OCI-LY1 (cell line): ENCODE data around the gene RDH5.

ENCODE experiments used
- H2AFZ ChIP-seq: fragments of 200-600 bp; sonication (generic), shearing (Covaris generic); 2 replicates; pipeline ENCODE4 v1.6.0; 2014; ENCODE audit warnings: antibody characterized with exemption, mild to moderate bottlenecking, low read length
- H3F3A ChIP-seq: fragments of 200-600 bp; sonication (generic), shearing (Covaris generic); 2 replicates; pipeline ENCODE4 v1.6.0; 2014; ENCODE audit warnings: mild to moderate bottlenecking, antibody characterized with exemption, low read length, moderate library complexity; ENCODE audit not compliant: insufficient read depth
- H3K27ac ChIP-seq: fragments of 200-600 bp; sonication (generic); 2 replicates; pipeline ENCODE4 v1.5.1; 2014; ENCODE audit warnings: low read length, mixed run types, mild to moderate bottlenecking, low read depth; ENCODE audit not compliant: poor library complexity, severe bottlenecking
- H3K27me3 ChIP-seq: fragments of 200-600 bp; sonication (generic); 2 replicates; pipeline ENCODE4 v1.6.0; 2014; ENCODE audit warnings: antibody characterized with exemption, mild to moderate bottlenecking, low read length, moderate library complexity; ENCODE audit not compliant: insufficient read depth
- H3K36me3 ChIP-seq: fragments of 200-600 bp; sonication (generic); 2 replicates; pipeline ENCODE4 v1.6.1; 2014; ENCODE audit warnings: mild to moderate bottlenecking, antibody characterized with exemption, low read length, moderate library complexity, mixed read lengths; ENCODE audit not compliant: insufficient read depth
- H3K4me1 ChIP-seq: fragments of 200-600 bp; sonication (generic); 2 replicates; pipeline ENCODE4 v1.5.1; 2014; ENCODE audit warnings: mild to moderate bottlenecking, low read length, moderate library complexity; ENCODE audit not compliant: insufficient read depth, severe bottlenecking
- H3K4me2 ChIP-seq: fragments of 200-600 bp; sonication (generic), shearing (Covaris generic); 2 replicates; pipeline ENCODE4 v1.6.1; 2014; ENCODE audit warnings: low read length
- H3K4me3 ChIP-seq: fragments of 200-600 bp; sonication (generic); 2 replicates; pipeline ENCODE4 v1.5.1; 2014; ENCODE audit warnings: low read length, low read depth, mild to moderate bottlenecking, mixed read lengths; ENCODE audit not compliant: poor library complexity, severe bottlenecking
- H3K79me2 ChIP-seq: fragments of 200-600 bp; shearing (Covaris generic); 2 replicates; pipeline ENCODE4 v1.6.1; 2016; ENCODE audit warnings: mixed run types, low read length, mixed read lengths; ENCODE audit not compliant: insufficient read depth
- H3K9ac ChIP-seq: fragments of 200-600 bp; sonication (generic), shearing (Covaris generic); 2 replicates; pipeline ENCODE4 v1.6.1; 2014; ENCODE audit warnings: mild to moderate bottlenecking, low read length, mixed read lengths
- H3K9me2 ChIP-seq: fragments of 200-600 bp; sonication (generic), shearing (Covaris generic); 2 replicates; pipeline ENCODE4 v1.6.1; 2014; ENCODE audit warnings: low read depth, mild to moderate bottlenecking, low read length, mixed read lengths
- H3K9me3 ChIP-seq: fragments of 200-600 bp; shearing (Covaris generic); 2 replicates; pipeline ENCODE4 v1.6.1; 2014; ENCODE audit warnings: low read length, mixed read lengths
- H4K20me1 ChIP-seq: fragments of 200-600 bp; sonication (generic), shearing (Covaris generic); 2 replicates; pipeline ENCODE4 v1.6.0; 2016; ENCODE audit warnings: mild to moderate bottlenecking, low read length; ENCODE audit not compliant: insufficient read depth
- EZH2 ChIP-seq: fragments of 200-600 bp; sonication (generic), shearing (Covaris generic); IDR thresholded peaks from 2 replicates; pipeline ENCODE4 v1.8.0; 2017; ENCODE audit warnings: borderline replicate concordance, mixed run types, mild to moderate bottlenecking, antibody characterized with exemption, low read length, moderate library complexity, mixed read lengths
- TF ChIP-seq, protein P1 (sequence below): fragments of 200-600 bp; sonication (generic), shearing (Covaris generic); IDR thresholded peaks from 2 replicates; pipeline ENCODE4 v1.5.1; 2017; ENCODE audit warnings: mild to moderate bottlenecking, antibody characterized with exemption, low read length, moderate library complexity, mixed read lengths

Gene RDH5

DNA sequence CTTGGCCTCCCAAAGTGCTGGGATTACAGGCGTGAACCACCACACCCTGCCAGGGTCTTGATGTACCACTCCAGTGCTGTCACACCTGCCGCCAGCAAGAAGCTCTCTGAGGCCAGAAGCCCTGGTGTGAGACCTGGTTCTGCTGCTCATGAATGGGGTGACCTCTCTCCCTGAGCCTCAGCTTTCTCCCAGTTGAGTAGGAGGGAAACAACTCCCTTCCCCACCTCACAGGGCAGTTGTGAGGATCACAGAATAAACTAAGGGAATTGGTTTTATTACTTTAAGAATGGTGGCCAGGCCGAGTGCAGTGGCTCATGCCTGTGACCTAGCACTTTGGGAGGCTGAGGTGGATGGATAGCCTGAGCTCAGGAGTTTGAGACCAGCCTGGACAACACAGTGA is 14.4 kb downstream of the RDH5 start:
- Histone ChIP-seq H3K9ac (no peak overlapping the region), H3K9me3 (no peaks in the 10 kb centered on the region), H3K4me1 (peaks cover 24% of the 10 kb centered on the region), H3K4me2 (no peak overlapping the region), H3K27ac (no peak overlapping the region), H4K20me1 (no peaks in the 10 kb centered on the region), H3F3A (no peaks in the 10 kb centered on the region), H3K79me2 (no peaks in the 10 kb centered on the region), H3K36me3 (no peaks in the 10 kb centered on the region), H3K27me3 (no peaks in the 10 kb centered on the region), H3K9me2 (no peaks in the 10 kb centered on the region), H3K4me3 (no peak overlapping the region), H2AFZ (no peak overlapping the region)
- TF ChIP-seq EZH2 = no peak
- TF ChIP-seq, protein P1, sequence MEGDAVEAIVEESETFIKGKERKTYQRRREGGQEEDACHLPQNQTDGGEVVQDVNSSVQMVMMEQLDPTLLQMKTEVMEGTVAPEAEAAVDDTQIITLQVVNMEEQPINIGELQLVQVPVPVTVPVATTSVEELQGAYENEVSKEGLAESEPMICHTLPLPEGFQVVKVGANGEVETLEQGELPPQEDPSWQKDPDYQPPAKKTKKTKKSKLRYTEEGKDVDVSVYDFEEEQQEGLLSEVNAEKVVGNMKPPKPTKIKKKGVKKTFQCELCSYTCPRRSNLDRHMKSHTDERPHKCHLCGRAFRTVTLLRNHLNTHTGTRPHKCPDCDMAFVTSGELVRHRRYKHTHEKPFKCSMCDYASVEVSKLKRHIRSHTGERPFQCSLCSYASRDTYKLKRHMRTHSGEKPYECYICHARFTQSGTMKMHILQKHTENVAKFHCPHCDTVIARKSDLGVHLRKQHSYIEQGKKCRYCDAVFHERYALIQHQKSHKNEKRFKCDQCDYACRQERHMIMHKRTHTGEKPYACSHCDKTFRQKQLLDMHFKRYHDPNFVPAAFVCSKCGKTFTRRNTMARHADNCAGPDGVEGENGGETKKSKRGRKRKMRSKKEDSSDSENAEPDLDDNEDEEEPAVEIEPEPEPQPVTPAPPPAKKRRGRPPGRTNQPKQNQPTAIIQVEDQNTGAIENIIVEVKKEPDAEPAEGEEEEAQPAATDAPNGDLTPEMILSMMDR = no peak

- H3K4me2 ChIP-seq = no peak overlapping the region
- H3K9ac ChIP-seq = no peak overlapping the region
- no peaks in the 10 kb centered on the region for H3K27me3 ChIP-seq
- H3F3A ChIP-seq = no peaks in the 10 kb centered on the region
- no peak overlapping the region for H2AFZ ChIP-seq
- peaks cover 14% of the 10 kb centered on the region for H3K4me1 ChIP-seq
- TF ChIP-seq, protein P1 = no peak
- no peak for TF ChIP-seq EZH2
- no peaks in the 10 kb centered on the region for H3K36me3 ChIP-seq
- H3K9me2 ChIP-seq = no peaks in the 10 kb centered on the region
- no peaks in the 10 kb centered on the region for H4K20me1 ChIP-seq
- no peak overlapping the region for H3K4me3 ChIP-seq
- H3K9me3 ChIP-seq = no peaks in the 10 kb centered on the region
- H3K79me2 ChIP-seq = no peaks in the 10 kb centered on the region
- H3K27ac ChIP-seq = no peak overlapping the region
Observed at GRCh38 chr12:55736076-55736475, 15.9 kb downstream of the RDH5 start.

- Histone ChIP-seq H3F3A (no peaks in the 10 kb centered on the region), H2AFZ (no peak overlapping the region), H3K9me2 (no peaks in the 10 kb centered on the region), H3K9me3 (no peaks in the 10 kb centered on the region), H3K9ac (no peak overlapping the region), H3K79me2 (no peaks in the 10 kb centered on the region), H4K20me1 (no peaks in the 10 kb centered on the region), H3K4me1 (peaks cover 14% of the 10 kb centered on the region), H3K4me2 (no peak overlapping the region), H3K27me3 (no peaks in the 10 kb centered on the region; the same call in 1 of the 2 replicates), H3K4me3 (no peak overlapping the region), H3K27ac (no peak overlapping the region), H3K36me3 (no peaks in the 10 kb centered on the region)
- TF ChIP-seq, protein P1 = peak; percentile 94
- TF ChIP-seq EZH2 = no peak
Observed at GRCh38 chr12:55736780-55737580, 16.8 kb downstream of the RDH5 start.
